HepG2 (cell line): ENCODE results near the gene DAO. TPM values are rescaled to one million over a fixed set of nuclear protein-coding genes. Genes with fewer than 3 reads are reported as not detected.

Experiments
- ARID4A ChIP-seq: sonication (generic); formaldehyde crosslinking; IDR thresholded peaks from 2 replicates; pipeline ENCODE4 v1.5.0; 2020; ENCODE audit warnings: mild to moderate bottlenecking, missing genetic modification reagents, borderline replicate concordance
- ARNT2 ChIP-seq: sonication (generic); formaldehyde crosslinking; IDR thresholded peaks from 2 replicates; pipeline ENCODE4 v1.8.0; 2022; ENCODE audit warnings: mild to moderate bottlenecking, low read depth, missing genetic modification reagents, moderate library complexity
- ATRX ChIP-seq: sonication (generic); formaldehyde crosslinking; IDR thresholded peaks from 2 replicates; pipeline ENCODE4 v1.4.0; 2020; ENCODE audit warnings: missing genetic modification reagents, borderline replicate concordance
- E2F1 ChIP-seq: sonication (generic); formaldehyde crosslinking; IDR thresholded peaks from 2 replicates; pipeline ENCODE4 v1.5.0; 2020; ENCODE audit warnings: missing genetic modification reagents
- MTA1 ChIP-seq: sonication (generic); formaldehyde crosslinking; IDR thresholded peaks from 2 replicates; pipeline ENCODE4 v1.4.0; 2020; ENCODE audit warnings: missing genetic modification reagents, mild to moderate bottlenecking, borderline replicate concordance
- NKX3-1 ChIP-seq: sonication (generic); formaldehyde crosslinking; IDR thresholded peaks from 2 replicates; pipeline ENCODE4 v1.5.0; 2020; ENCODE audit warnings: missing genetic modification reagents
- PAWR ChIP-seq: sonication (generic); formaldehyde crosslinking; IDR thresholded peaks from 2 replicates; pipeline ENCODE4 v1.4.0; 2020; ENCODE audit warnings: missing genetic modification reagents, mild to moderate bottlenecking, borderline replicate concordance
- THAP11 ChIP-seq: IDR thresholded peaks from 2 replicates; pipeline ENCODE4 v1.6.1; 2016; ENCODE audit warnings: missing biosample characterization, missing genetic modification reagents
- ZNF230 ChIP-seq: sonication (generic); formaldehyde crosslinking; IDR thresholded peaks from 2 replicates; pipeline ENCODE4 v1.4.0; 2020; ENCODE audit warnings: mild to moderate bottlenecking, missing genetic modification reagents
- ZNF441 ChIP-seq: sonication (generic); formaldehyde crosslinking; IDR thresholded peaks from 2 replicates; pipeline ENCODE4 v1.7.0; 2021; ENCODE audit warnings: missing genetic modification reagents, borderline replicate concordance
- ZNF687 ChIP-seq: sonication (generic); formaldehyde crosslinking; IDR thresholded peaks from 2 replicates; pipeline ENCODE4 v1.5.1; 2020; ENCODE audit warnings: mild to moderate bottlenecking, missing genetic modification reagents, moderate library complexity
- ZNF772 ChIP-seq: sonication (generic); formaldehyde crosslinking; IDR thresholded peaks from 2 replicates; pipeline ENCODE4 v1.5.0; 2020; ENCODE audit warnings: mild to moderate bottlenecking, missing genetic modification reagents
- polyA plus RNA-seq, 8 experiments: library from polyadenylated mRNA; depleted of rRNA in 3 of 8; stranded (reverse) in 7 of 8; unstranded in 1 of 8; fragments of >200 nt; fragmentation: Illumina TruSeq in 4 of 8; extraction: Trizol in 4 of 8; gene quantifications; 2 replicates each; pipeline versions ENCODE4 v1.2.1 to v1.2.3, GENCODE V29; 2011 to 2016; ENCODE audit warnings: low read depth in 4 of 8, missing spikeins in 1 of 8, mixed read lengths in 1 of 8; ENCODE audit not compliant: insufficient read depth in 1 of 8
- total RNA-seq, 5 experiments: library from RNA; depleted of rRNA; stranded (reverse); fragments of >200 nt; fragmentation: Illumina TruSeq; extraction: Trizol; gene quantifications; 2 replicates each; pipeline ENCODE4 v1.2.3, GENCODE V29; 2016; ENCODE audit warnings: low read depth in 1 of 5
- TF ChIP-seq, protein P1 (sequence below): sonication (generic); formaldehyde crosslinking; IDR thresholded peaks from 2 replicates; pipeline ENCODE4 v1.4.0; 2020; ENCODE audit warnings: missing genetic modification reagents
- TF ChIP-seq, protein P2 (sequence below): sonication (generic); formaldehyde crosslinking; IDR thresholded peaks from 2 replicates; pipeline ENCODE4 v1.4.0; 2020; ENCODE audit warnings: mild to moderate bottlenecking, missing genetic modification reagents

Gene DAO
- total and polyA plus RNA-seq, 2 of the 13 experiments (the other 11 are each of a cell fraction or from before 2014, with no cell fraction given), result 0.34 to 0.82 TPM

GRCh38 chr12:108879615-108880254 is at the start of gene DAO (continued):
- TF ChIP-seq, protein P1, sequence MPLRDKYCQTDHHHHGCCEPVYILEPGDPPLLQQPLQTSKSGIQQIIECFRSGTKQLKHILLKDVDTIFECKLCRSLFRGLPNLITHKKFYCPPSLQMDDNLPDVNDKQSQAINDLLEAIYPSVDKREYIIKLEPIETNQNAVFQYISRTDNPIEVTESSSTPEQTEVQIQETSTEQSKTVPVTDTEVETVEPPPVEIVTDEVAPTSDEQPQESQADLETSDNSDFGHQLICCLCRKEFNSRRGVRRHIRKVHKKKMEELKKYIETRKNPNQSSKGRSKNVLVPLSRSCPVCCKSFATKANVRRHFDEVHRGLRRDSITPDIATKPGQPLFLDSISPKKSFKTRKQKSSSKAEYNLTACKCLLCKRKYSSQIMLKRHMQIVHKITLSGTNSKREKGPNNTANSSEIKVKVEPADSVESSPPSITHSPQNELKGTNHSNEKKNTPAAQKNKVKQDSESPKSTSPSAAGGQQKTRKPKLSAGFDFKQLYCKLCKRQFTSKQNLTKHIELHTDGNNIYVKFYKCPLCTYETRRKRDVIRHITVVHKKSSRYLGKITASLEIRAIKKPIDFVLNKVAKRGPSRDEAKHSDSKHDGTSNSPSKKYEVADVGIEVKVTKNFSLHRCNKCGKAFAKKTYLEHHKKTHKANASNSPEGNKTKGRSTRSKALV (CRISPR knock-in tag), result no peak
- peak; percentile 70; the same call in 1 of the 2 replicates for TF ChIP-seq MTA1 (CRISPR knock-in tag)
- peak; percentile 47; the same call in 1 of the 2 replicates for TF ChIP-seq ARID4A (CRISPR knock-in tag)
- TF ChIP-seq, protein P2, sequence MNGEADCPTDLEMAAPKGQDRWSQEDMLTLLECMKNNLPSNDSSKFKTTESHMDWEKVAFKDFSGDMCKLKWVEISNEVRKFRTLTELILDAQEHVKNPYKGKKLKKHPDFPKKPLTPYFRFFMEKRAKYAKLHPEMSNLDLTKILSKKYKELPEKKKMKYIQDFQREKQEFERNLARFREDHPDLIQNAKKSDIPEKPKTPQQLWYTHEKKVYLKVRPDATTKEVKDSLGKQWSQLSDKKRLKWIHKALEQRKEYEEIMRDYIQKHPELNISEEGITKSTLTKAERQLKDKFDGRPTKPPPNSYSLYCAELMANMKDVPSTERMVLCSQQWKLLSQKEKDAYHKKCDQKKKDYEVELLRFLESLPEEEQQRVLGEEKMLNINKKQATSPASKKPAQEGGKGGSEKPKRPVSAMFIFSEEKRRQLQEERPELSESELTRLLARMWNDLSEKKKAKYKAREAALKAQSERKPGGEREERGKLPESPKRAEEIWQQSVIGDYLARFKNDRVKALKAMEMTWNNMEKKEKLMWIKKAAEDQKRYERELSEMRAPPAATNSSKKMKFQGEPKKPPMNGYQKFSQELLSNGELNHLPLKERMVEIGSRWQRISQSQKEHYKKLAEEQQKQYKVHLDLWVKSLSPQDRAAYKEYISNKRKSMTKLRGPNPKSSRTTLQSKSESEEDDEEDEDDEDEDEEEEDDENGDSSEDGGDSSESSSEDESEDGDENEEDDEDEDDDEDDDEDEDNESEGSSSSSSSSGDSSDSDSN (CRISPR knock-in tag), result peak; percentile 56
- no peak for TF ChIP-seq THAP11 (CRISPR knock-in tag)
- no peak for TF ChIP-seq NKX3-1
- TF ChIP-seq PAWR (CRISPR knock-in tag), result no peak
- no peak for TF ChIP-seq ZNF441
- no peak for TF ChIP-seq ARNT2 (CRISPR knock-in tag)
- no peak for TF ChIP-seq E2F1 (CRISPR knock-in tag)
- TF ChIP-seq ZNF687, result peak; percentile 77
- TF ChIP-seq ZNF230 (CRISPR knock-in tag), result 0 out of 2 replicates have a peak, but pooled peaks have one; percentile 43
- TF ChIP-seq ZNF772 (CRISPR knock-in tag), result 0 out of 2 replicates have a peak, but pooled peaks have one; percentile 66
- no peak for TF ChIP-seq ATRX (CRISPR knock-in tag)
